ENCODE results near the gene POLR2C.

DNA sequence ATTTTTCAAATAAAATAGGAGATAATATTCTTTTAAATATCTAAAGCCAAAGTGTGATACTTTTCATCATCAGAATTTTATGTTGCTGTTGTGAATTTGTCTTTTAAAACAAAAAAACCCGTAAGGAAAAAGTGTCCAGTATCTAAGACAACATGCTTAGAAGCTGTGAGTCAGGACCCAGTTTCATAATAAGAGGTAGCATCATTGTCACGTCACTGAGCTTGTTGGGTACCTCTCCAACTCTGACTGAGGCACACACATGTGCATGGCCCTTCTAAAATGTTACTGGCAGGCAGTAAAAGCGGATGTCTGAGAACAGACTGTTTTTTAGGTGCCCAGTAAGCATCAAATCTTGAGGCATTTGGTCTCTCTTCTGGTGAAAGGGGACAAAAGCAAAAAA lies 17.8 kb upstream of the POLR2C start:
- no peak for TF ChIP-seq POLR2A (IDR thresholded peaks at IDR 0.05)
- TF ChIP-seq, protein P1, sequence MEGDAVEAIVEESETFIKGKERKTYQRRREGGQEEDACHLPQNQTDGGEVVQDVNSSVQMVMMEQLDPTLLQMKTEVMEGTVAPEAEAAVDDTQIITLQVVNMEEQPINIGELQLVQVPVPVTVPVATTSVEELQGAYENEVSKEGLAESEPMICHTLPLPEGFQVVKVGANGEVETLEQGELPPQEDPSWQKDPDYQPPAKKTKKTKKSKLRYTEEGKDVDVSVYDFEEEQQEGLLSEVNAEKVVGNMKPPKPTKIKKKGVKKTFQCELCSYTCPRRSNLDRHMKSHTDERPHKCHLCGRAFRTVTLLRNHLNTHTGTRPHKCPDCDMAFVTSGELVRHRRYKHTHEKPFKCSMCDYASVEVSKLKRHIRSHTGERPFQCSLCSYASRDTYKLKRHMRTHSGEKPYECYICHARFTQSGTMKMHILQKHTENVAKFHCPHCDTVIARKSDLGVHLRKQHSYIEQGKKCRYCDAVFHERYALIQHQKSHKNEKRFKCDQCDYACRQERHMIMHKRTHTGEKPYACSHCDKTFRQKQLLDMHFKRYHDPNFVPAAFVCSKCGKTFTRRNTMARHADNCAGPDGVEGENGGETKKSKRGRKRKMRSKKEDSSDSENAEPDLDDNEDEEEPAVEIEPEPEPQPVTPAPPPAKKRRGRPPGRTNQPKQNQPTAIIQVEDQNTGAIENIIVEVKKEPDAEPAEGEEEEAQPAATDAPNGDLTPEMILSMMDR (IDR thresholded peaks at IDR 0.05) = no peak

Data from lower leg skin (tissue), 3 donors.